HG03095 (cell line): ENCODE results near the gene CDK11A.
"Not testable (repeated sequence)": the region's sequence is repeated elsewhere in the genome, so short reads cannot be mapped to it uniquely, and the experiment has no call there.

ENCODE experiments used
- ATAC-seq: cut with Tn5 transposase; IDR thresholded peaks from one replicate; pipeline ENCODE4 v1.9.1; 2021; ENCODE audit warnings: moderate library complexity; ENCODE audit not compliant: unreplicated experiment

CDK11A gene

DNA sequence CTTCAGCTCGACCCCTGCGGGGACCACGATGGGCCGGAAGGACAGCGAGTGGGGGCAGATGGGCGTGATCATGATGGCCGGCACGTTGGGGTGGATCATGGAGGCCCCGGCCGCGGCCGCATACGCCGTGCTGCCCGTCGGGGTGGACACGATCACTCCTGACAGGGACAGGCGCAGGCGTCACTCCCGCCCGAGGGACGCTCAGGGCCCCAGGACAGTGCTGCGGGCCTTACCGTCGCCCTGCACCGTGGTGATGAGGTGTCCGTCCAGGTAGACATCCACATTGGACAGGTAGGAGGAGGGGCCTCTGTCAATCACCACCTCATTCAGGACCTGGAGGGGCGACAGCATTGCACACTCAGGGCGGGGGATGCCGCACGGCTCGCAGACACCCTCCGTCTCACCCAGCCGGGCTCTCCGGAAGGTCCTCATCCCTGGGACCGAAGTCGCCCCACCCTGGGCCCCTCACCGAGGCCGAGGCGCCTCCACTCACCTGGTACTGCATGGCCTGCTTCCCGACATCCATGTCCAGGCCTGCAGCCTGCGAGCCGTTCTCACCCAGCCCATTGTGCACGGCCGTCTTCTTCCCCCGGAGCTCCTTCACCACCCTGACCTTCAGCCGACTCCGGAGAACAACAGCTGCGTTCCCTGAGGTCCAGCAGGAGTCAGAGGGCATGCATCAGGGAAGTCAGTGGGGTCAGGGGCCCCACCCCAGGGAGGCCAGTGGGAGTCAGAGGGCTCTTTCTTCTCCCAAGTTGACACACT, 30.1 kb upstream of the CDK11A start:
- no peak for ATAC-seq

DNA sequence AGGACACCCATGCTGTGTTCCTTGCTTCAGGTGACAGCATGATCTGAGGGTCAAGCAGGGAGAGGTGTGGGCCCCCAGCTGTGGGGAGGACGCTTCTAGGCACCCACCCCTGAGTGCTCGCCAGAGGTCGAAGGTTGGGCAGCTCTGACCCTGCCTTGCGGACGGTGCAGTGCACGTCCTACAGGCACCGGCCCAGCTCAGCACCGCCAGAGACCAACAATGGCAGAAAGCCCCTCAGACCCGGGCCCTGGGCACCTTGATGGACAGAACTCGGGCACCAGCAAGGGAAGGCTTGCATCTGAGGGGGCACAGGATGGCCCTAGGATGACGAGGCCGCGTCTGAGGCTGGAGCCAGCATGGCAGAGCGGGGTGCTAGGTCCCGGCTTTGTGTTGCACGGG, 29.4 kb upstream of the CDK11A start:
- ATAC-seq, result no peak

DNA sequence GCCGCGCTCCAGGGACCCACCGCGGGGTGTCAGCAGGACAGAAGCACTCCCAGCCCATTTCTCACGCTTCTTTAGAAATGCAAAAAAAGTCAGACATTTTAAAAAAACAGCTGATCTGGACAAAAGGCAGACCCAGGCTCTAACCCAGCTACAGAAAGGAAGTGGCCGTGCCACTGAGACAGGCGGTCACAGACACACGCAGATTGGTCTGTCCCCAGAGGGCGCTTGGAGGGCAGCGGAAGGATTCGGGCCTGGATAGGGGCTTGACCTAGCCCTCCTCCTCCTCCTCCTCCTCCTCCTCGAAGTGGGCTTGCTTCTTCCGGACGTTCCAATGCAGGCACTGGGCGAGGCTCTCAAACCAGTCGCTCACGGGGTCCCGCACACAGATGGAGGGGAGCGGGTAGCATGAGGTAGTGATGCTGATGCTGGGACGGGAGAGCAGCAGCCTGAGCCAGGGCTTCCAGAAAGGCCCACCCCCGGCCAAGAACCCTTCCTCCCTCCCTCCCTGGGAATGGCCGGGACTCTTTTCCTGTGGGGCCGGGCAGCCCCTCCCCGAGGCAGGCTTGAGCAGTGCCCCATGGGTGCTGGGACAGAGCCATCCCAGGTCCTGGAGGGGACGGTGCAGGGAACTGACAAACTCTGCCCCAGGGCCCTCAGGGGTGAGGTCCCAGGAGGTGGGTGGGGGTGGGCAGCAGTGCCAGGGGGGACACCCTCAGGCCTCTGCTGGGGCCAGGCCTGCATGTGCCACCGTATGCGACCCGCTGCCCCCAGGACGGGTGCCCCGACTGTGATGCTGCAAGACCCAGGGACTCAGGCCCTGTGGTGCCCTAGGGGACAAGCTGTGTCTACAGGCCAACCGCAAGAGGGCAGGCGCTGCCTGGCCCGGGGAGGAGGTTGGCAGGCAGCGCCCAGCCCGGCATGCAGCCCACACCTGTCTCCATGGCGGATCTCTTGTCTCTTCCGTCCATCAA, 28.8 kb upstream of the CDK11A start:
- ATAC-seq, result no peak

DNA sequence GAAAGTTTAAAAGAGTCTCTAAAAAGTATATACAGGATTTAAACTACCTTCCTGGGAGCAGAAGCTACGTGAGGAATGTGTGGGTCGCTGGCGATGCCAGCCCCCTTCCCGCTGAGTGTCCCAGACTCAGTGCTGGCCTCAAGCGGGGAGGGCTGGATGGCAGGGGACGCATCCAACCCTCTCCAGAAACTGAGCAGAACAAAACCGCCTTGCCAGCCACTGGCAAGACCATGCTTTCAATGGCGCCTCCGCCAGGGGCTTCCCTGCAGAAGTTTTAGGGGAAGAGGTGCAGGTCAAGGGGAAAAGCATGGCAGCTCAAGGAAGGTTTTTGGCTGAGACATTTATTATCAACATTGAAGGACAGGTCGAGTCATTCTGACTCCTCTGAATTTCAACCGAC, 28.0 kb upstream of the CDK11A start:
- no peak for ATAC-seq

DNA sequence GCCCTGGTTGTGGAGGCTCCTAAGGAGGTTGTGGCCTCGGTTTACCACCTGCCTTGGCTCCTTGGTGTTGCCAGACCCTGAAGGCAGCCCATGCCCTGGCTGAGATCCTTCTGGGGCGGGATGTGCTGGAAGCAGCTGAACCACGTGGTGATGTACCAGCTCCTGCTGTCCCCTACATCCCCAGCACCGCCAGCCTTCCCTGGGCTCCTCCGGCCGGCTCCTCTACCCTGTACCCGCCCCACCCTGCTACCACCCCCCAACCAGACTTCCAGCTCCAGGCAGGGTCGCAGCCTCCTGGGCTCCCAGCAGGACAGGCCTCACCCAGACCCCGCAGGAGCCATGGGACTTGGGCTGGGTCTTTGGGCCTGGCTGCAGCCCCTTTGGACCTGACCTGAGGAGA, 25.8 kb upstream of the CDK11A start:
- not testable (repeated sequence) for ATAC-seq

DNA sequence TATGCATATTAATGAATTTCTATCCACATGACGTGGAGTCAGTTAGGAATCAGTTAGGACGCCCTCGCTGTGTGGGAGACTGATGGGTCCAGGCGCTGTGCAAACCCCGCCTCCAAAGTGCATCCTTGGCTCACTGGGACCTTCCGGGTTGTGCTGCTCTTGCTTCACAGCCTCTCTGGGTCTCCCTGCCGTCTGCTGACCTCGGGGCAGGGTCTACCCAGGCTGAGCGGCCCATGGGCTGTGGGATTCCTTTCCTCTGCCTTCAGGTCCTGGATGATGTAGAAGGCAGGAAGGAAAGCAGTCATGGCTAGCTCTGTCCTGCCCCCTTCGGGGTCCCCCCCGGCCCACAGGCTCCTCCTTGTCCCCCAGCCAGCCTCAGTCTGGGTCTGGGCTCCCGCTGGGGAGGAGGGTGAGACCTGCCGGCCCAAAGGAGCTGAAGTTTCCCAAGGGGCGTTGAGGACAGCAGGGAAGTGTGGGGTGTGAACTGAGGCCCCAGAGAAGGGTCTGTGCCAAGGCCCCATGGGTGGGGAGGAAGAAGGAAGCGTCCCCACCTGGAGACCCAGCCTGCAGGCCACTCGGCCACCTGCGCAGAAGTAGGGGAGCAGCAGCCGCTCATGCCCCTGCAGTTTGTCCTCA, 24.6 kb upstream of the CDK11A start:
- ATAC-seq, result no peak

DNA sequence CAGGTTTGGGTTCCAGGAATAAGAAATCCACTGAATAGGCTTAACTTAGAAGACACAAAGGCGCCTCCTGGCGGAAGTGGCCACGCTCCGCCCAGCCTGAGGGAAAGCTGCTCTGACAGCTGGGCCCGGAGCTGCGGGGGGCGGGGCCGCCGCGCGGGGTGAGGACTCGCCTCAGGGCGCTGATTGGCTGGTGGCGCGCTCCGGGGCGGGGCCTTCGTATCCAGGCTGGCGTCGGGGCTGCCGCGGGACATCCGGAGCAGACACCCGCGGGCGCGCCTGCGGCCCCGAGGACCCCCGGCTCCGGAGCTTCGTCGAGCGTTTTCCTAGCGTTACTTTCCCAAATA, 22.4 kb upstream of the CDK11A start:
- peak; percentile 70 for ATAC-seq

DNA sequence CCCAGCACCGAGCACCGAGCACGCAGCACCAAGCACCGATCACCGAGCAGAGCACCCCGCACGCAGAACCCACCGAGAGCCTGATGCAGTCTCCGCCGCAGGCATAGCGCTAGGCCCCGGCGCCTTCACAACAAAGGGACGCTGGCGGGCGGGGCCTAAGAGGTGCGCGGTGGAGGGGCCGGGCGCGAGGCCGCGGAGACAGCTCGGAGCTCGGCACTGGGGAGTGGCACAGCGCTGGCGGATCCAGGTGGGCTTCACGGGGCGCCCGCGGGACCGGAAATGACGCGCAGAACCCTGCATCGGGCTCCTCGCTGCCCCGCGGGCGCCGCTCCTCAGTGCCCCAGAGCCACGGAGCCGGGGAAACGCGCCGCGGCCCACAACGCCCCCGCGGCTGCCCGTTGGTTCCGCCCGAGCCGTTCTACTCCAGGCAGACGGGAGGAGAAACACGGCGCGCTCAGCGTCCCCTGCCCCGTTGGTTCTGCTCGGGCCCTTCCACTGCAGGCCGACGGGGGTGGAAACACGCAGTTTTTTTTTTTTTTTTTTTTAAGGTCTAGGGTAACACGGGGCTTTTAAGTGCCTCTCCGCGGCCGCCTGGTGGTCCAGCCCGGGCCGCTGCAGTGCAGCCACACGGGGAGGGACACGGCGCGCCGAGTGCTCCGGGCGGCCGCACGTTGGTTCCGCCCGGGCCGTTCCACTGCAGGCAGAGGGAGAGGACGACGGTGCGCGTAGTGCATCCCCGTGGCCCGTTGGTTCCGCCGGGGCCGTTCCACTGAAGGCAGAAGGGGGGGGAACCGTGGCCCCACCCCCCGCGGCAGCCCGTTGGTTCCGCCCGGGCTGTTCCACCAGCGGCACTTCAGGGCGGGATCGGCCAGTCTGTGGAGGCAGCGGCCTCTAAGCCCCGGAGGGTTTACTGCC, 21.8 kb upstream of the CDK11A start:
- ATAC-seq, result peak; percentile 66

DNA sequence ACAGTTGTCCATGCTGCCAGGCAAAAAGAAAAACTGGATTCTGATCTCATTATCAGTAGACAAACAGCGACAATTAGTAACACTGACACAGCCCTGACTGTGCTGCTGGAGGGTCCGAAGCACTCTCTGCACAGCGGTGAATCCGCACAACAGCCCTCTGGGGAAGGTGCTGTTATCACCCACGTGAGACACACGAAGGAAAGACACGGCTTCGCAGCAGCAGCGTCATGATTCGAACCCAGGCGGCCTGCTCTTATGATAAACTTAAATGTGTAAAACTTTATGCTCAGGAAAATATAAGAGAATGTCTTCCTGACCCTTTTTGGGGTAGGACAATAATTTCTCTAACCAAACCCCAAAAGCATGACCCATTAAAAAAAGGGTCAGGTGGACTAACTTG, 18.4 kb upstream of the CDK11A start:
- not testable (repeated sequence) for ATAC-seq

DNA sequence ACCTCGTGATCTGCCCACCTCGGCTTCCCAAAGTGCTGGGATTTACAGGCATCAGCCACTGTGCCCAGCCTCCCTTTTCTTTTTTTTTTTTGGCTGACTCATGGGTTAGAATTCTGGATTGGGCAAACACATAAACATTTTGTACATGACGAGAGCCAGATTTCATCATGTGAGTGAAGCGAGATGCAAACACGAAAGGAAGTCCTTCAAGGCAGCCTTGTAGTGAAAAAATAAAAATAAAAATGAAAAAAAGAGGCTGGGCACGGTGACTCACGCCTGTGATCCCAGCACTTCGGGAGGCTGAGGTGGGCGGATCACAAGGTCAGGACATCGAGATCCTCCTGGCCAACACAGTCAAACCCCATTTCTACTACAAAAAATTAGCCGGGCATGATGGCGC, 16.9 kb upstream of the CDK11A start:
- ATAC-seq, result not testable (repeated sequence)

DNA sequence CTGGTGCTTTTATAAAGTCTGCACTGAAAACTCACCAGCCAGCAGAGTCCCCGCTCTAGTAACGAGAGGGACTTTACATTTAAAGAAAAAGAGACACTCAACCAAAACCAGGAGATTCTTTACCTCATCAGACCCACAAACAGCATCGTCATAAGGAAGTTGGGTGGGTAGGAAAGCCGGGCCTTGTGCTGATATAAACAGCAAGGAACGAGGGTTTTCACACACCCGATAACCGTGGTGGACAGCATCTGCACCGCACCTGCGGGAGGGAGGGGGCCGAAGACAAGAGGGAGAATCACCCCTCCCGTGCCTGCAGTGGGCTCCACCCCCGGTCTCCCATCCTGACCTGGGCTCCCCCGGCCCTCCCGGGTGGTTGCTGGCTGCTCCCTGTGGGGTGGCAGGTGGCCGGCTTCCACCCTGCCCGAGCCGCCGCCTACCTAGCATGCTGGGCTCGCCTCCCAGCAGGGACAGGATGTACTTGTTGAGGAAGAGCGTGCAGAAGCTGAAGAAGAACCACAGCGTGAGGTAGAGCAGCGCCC, 14.7 kb upstream of the CDK11A start:
- not testable (repeated sequence) for ATAC-seq

DNA sequence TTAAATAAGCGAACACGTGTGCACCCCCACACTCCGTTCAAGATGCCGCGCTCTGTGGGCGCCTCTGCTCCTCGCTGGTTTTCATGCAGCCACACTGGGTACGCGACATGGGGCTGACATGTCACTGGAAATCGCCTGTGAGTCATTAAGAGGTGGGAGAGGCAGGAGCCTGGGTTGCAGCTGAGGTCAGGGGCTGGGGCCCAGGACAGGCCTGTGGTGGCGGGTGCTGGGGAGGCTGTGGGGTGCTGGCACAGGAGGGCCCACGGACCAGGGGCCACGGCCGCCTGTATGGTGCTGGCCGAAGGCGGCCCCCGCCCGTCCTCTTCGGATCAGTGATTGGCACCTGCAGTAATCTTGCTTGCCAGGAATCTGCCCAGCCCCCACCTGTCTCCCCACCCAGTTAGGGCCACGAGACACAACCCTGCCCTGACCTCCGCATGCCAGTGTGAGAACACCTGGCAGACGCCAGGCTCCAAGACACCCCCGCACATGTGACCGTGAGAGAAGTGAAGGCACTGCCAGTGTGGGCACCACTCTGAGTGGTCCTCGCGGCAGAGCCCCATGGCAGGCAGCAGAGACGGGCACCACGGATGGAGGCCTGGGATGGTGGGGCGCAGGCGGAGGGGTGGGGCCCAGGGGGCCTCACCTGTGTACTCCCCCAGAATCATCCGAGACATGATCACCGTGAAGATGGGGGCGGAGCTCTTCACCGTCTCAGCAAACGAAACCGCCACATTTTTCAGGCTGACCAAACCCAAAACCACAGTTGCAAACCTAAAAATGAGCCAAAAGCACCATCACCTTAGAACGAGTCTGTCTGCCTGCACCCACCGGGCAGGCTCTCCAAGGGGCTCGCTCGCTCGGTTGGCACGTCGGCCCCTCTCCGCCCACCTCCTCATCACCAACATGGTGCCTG, 13.8 kb upstream of the CDK11A start:
- not testable (repeated sequence) for ATAC-seq

DNA sequence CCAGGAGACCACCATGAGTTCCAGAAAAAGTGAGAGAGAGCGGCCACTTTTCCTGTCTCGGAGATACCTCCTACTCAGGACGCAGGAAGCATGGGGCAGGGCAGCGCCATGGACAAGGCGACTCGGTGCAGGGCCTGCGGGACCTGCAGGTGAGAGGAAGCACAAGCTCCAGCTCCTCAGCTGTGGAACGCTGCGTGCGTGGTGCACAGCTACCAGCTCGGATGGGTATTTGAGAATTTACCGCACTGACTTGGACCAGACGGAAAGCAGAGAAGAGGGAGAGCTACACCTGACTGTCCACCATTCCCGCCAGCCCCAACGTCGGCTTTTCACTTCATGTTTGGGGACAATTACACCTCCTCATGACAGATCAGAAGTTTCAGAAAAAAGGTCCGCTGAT, 8.2 kb upstream of the CDK11A start:
- ATAC-seq, result no peak

DNA sequence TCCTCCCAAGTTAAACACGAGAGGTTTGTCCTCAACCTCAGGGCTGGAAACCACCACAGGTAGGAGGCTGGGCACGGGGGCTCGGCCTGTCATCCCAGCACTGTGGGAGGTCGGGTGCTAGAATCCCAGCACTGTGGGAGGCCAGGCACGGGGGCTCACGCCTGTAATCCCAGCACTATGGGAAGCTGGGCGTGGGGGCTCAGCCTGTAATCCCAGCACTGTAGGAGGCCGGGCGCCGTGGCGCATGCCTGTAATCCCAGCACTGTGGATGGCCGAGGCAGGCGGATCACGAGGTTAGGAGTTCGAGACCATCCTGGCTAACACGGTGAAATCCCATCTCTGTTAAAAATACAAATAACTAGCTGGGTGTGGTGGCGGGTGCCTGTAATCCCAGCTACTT, 6.7 kb upstream of the CDK11A start:
- ATAC-seq, result no peak

DNA sequence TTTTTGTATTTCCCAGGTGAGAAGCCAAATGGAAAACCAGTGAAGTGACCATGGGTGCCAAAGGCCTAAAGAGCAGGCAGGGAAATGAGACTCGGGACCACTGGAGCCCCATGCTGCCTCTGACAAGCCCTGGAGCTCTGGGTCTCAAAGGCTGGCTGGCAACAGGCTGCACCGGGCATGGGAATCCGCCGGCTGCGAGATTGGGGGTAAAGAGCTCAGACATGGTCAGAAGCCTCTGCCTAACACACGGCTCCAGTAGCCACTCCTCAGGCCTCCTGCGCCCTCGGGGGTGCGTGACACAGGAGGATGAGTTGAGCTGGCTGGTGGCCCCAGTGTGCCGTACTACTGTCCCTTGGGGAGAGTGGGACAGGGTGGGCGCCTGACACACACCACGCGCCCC, 6.1 kb upstream of the CDK11A start:
- not testable (repeated sequence) for ATAC-seq

DNA sequence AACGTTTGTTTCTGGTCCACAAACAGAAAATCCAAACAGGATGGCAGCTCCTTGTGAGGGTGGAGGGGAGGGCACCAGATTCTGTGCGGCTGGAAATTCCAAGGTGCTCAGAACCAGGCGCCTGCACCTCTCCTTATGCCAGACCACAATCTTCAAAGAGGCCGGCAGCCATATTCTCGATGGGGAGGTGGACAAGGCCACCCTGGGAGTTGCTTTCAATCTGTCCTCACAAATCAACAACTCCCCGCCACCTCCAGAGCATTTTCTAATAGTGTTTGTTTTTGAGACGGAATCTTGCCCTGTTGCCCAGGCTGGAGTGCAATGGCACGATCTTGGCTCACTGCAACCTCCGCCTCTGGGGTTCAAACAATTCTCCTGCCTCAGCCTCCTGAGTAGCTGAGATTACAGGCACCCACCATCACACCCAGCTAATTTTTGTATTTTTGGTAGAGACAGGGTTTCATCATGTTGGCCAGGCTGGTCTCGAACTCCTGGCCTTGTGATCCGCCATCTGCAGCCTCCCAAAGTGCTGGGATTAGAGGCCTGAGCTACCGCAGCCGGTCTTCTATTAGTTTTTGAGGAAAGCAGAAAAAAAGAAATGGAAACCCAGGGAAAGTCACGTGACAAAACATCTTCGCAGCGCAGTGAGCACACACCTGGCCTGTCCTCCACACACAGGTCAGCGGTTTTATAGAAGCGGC, 5.1 kb upstream of the CDK11A start:
- ATAC-seq, result not testable (repeated sequence)

DNA sequence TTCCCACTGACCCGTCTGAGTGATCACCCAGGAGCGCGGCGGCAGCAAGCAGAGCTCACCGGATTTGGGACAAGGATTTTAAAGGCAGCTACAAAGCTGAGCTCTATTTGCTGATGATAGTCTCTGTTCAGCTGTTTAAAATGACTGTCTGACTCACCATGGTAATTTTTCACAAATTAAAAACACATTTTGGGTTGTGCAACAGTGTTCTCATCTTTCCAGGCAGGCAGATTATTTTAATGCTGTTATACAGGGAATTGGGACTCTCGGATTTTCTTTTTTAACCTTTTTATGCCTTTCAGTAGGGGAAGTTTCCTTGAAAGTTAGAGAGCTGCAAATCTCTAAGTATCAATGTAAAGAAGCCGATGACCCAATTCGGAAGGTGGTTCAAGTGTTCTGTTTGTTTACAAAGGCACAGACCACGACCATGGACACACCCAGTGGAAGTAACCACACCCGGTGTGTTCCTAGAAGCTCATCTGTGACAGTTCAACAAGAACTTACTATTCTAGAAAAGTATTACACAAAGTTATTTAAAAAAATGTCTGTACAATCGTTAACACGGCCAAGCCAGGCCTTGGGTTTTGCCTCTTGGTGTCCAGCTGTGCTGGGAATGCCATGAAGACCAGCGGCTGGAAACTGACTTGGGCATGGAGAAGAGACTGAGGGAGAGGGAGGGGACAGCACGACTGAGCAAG, 4.3 kb upstream of the CDK11A start:
- not testable (repeated sequence) for ATAC-seq

DNA sequence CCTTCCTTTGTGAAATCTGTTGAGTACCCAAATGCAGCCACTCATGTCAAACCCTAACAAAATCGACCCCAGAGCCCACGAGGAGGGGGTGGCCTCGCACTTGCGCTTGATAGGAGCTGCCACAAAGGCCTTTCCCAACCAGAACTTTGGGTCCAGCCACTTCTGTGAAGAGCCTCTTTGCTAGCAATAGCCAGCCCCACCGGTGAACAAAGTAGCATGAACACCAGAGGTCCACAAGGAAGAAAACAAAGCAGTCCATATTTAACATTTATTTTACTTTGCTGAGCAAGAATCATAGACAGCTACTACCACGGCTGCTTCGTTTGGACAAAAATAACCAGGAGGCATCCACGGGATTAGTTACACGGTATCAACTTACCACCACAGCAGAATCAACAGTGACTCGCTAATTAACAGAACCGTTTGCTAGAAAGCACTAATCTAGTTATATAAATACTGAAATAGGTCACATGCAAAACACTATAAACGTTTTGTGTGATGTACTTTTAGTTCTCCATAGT, 3.0 kb upstream of the CDK11A start:
- not testable (repeated sequence) for ATAC-seq
